Adipocyte (in vitro differentiated cells): ENCODE results near the gene DYDC1.

Source experiments
- DNase-seq: peaks from one replicate; pipeline ENCODE4 v3.0.0-alpha.2; 2015; ENCODE audit warnings: low read depth
- H3K27me3 ChIP-seq: replicated peaks from 2 replicates; pipeline ENCODE4 v1.7.0; 2013; ENCODE audit warnings: mild to moderate bottlenecking, low read length, moderate library complexity; ENCODE audit not compliant: control insufficient read depth, insufficient read depth
- H3K36me3 ChIP-seq: 2 replicates; pipeline ENCODE4 v1.7.0; 2013; ENCODE audit warnings: low read length, mild to moderate bottlenecking, moderate library complexity; ENCODE audit not compliant: control insufficient read depth, insufficient read depth, severe bottlenecking
- H3K4me1 ChIP-seq: 2 replicates; pipeline ENCODE4 v1.7.0; 2013; ENCODE audit warnings: mild to moderate bottlenecking, low read length, moderate library complexity; ENCODE audit not compliant: control insufficient read depth, insufficient read depth
- H3K4me3 ChIP-seq: 2 replicates; pipeline ENCODE4 v1.7.0; 2013; ENCODE audit warnings: mild to moderate bottlenecking, low read length, moderate library complexity
- H3K9ac ChIP-seq: 2 replicates; pipeline ENCODE4 v1.7.0; 2013; ENCODE audit warnings: mild to moderate bottlenecking, low read length, moderate library complexity
- H3K9me3 ChIP-seq: 2 replicates; pipeline ENCODE4 v1.7.0; 2013; ENCODE audit warnings: mild to moderate bottlenecking, low read length, moderate library complexity; ENCODE audit not compliant: control insufficient read depth

The DYDC1 gene

GRCh38 chr10:80356563-80356988 lies at the start of gene DYDC1, which contains the start of gene DYDC2:
Gene DYDC1 (minus strand): TSS chr10:80356755. CDS start chr10:80352601, 4,154 bp downstream.
Gene DYDC2 (plus strand): TSS chr10:80356781. CDS start chr10:80362444, 5,663 bp downstream.
- H3K9me3 ChIP-seq = peaks cover 4% of the 10 kb centered on the region
- H3K27me3 ChIP-seq = peaks cover 27% of the 10 kb centered on the region
- H3K4me3 ChIP-seq = peak within 1 kb of the TSS; percentile 54
- H3K36me3 ChIP-seq = no peaks in the 10 kb centered on the region
- DNase-seq = peak; percentile 43
- no peaks in the 10 kb centered on the region for H3K4me1 ChIP-seq
- H3K9ac ChIP-seq = no peak within 1 kb of the TSS

DNA sequence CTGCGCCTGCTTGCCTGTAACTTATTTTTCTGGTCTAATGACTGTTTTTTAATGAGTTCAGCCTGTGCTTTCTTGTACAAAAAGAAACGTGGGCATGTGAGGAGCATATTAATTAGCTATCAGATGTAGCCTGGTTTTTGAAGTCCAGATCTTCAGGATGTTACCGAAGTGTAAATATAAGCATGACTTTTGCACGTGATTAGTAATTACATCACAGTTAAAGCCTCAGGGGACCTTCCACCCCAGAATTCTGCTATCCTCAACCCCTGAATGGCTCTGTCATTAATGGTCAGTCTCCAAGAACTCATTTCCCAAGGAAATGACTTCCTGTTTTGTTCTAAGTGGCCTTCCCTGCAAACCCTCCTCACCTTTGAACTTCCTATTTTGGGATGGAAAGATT lies 49.6 kb upstream of the DYDC1 start:
- no peak for DNase-seq
- Histone ChIP-seq H3K9ac (no peak overlapping the region), H3K4me1 (peaks cover 26% of the 10 kb centered on the region), H3K4me3 (no peak overlapping the region), H3K9me3 (no peaks in the 10 kb centered on the region), H3K36me3 (no peaks in the 10 kb centered on the region), H3K27me3 (no peaks in the 10 kb centered on the region)

DNA sequence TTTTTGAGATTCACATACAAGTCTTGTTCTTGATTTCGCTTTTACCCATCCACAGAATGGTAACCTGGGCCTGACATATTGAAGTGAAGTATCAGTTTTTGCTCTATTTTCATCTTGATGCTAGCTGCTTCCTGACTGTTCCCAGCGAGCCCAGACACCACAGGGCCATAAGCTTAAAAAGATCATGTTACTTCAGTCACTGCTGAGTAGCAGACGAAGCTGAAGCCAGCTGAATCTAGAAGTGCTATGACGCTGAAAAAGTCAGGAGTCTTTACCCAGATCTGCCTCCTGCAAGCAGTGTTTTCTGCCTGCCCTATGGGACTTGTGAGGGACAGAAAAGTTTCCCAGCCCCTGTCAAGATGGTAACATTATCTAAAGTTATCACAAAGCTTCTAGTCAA lies 49.1 kb upstream of the DYDC1 start:
- Histone ChIP-seq H3K36me3 (no peaks in the 10 kb centered on the region), H3K4me1 (peaks cover 20% of the 10 kb centered on the region), H3K9ac (no peak overlapping the region), H3K4me3 (no peak overlapping the region), H3K9me3 (no peaks in the 10 kb centered on the region), H3K27me3 (no peaks in the 10 kb centered on the region)
- peak; percentile 39 for DNase-seq

DNA sequence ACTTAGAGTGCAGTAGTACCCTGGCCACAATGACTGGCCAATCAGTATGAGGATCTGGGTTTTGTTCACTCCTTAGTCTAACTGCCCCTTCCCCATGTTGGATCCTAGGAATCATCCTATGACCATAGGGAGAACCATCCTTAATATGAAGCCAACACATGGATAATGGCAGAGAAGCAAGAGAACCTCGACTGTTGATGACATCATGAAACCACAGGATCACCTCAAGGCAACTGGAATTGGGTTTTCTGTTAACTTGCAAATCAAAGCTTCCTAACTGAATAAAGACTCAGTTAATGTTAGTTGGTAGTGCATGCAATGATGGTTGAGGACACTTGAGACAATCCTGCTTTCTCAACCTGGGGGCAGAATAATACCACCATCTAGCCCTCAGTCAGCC lies 48.5 kb upstream of the DYDC1 start:
- Histone ChIP-seq H3K9me3 (no peaks in the 10 kb centered on the region), H3K4me3 (no peak overlapping the region), H3K9ac (no peak overlapping the region), H3K27me3 (no peaks in the 10 kb centered on the region), H3K4me1 (peaks cover 19% of the 10 kb centered on the region), H3K36me3 (no peaks in the 10 kb centered on the region)
- DNase-seq = no peak

DNA sequence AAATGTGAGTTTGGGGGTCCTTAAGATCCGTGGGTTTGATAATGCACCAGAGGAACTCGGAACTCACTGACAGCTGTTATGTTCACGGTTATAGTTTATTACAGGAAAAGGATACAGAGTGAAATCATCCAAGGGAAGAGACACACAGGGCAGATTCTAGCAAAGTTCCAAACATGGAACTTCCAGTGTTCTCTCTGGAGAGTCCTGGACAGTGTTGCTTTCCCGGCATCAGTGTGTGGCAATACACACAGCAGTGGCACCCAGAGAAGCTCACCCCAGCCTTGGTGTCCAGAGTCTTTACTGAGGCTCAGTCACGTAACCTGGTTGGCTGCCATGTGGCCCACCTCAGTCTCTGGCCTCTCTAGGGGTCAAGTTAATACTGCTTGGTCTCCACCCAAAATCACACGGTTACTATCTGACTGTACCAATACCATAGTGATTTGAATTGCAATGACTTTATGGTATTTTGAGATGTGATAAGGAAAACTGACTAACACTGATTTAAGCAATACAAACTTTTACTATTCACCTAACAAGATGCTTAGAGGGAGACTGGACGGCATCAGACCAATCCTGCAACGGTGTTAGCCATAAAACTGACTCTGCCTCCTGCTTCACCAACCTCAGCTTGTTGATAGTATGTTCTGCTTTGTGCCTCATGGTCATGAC lies 43.7 kb upstream of the DYDC1 start:
- no peaks in the 10 kb centered on the region for H3K27me3 ChIP-seq
- H3K4me1 ChIP-seq = peaks cover 19% of the 10 kb centered on the region
- no peak overlapping the region for H3K4me3 ChIP-seq
- H3K36me3 ChIP-seq = no peaks in the 10 kb centered on the region
- no peak overlapping the region for H3K9ac ChIP-seq
- no peak for DNase-seq
- no peaks in the 10 kb centered on the region for H3K9me3 ChIP-seq

GRCh38 chr10:80397014-80397413 lies 40.5 kb upstream of the DYDC1 start:
- no peaks in the 10 kb centered on the region for H3K9me3 ChIP-seq
- H3K36me3 ChIP-seq = no peaks in the 10 kb centered on the region
- DNase-seq = no peak
- H3K4me3 ChIP-seq = no peak overlapping the region
- H3K27me3 ChIP-seq = no peaks in the 10 kb centered on the region
- peaks cover 20% of the 10 kb centered on the region for H3K4me1 ChIP-seq
- no peak overlapping the region for H3K9ac ChIP-seq

DNA sequence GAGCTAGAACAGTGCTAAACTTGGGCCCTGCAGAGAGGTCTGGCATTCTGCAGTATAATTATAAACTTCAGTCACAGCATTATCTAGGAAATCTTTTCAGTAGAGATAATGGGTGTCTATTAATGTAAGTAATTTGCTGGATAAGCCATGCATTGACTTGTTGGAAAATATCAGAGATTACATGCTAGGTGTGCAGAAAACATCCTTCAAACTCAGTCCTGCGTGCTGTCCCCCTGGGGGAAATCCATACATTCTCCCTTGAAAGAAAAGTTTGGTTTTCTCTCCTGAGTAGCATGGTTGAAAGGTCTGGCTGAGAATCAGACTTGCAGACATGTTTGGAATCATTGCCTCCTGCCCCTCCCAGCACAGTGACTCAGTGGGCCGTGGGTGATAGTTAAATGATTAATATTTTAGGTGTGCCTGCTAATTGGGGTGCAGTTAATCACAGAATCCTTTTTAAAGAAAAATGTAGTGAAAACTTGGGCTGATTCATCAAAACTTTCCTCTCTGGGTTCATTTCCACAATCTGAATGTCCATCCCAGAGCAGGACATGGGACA lies 37.9 kb upstream of the DYDC1 start:
- H3K9ac ChIP-seq = no peak overlapping the region
- no peak overlapping the region for H3K4me3 ChIP-seq
- H3K36me3 ChIP-seq = no peaks in the 10 kb centered on the region
- no peaks in the 10 kb centered on the region for H3K27me3 ChIP-seq
- peaks cover 15% of the 10 kb centered on the region for H3K4me1 ChIP-seq
- H3K9me3 ChIP-seq = no peaks in the 10 kb centered on the region
- no peak for DNase-seq

GRCh38 chr10:80392250-80392649 lies 35.7 kb upstream of the DYDC1 start:
- no peaks in the 10 kb centered on the region for H3K27me3 ChIP-seq

DNA sequence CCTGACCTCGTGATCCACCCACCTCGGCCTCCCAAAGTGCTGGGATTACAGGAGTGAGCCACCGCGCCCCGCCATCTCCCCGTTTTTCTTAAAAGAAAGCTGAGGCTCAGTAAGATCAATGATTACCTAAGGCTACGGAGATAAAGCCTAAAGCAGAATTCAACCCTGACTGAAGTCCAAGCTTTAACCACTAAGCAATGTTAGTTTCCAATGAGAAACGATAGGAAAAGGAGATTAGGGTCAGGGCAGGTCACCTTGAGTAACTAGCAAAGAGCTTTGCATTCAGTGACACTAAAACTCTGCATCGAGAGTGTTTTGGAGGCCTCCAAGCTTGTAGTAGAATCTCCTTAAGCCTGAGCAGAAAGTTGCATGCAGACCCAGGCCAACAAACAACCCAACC lies 34.2 kb upstream of the DYDC1 start:
- no peak for DNase-seq
- Histone ChIP-seq H3K36me3 (no peaks in the 10 kb centered on the region), H3K9ac (no peak overlapping the region), H3K4me1 (peaks cover 48% of the 10 kb centered on the region), H3K4me3 (no peak overlapping the region), H3K27me3 (no peaks in the 10 kb centered on the region), H3K9me3 (no peaks in the 10 kb centered on the region)

More at GRCh38 chr10:80392250-80392649, 35.7 kb upstream of the DYDC1 start:
- peak; percentile 68 for DNase-seq
- Histone ChIP-seq H3K4me1 (peaks cover 33% of the 10 kb centered on the region), H3K4me3 (peak overlapping the region; percentile 55), H3K36me3 (no peaks in the 10 kb centered on the region), H3K9ac (peak overlapping the region; percentile 63), H3K9me3 (no peaks in the 10 kb centered on the region)

- Histone ChIP-seq H3K4me1 (peaks cover 29% of the 10 kb centered on the region), H3K9me3 (no peaks in the 10 kb centered on the region), H3K27me3 (no peaks in the 10 kb centered on the region), H3K9ac (no peak overlapping the region), H3K36me3 (no peaks in the 10 kb centered on the region), H3K4me3 (no peak overlapping the region)
- peak; percentile 79 for DNase-seq
Measured at GRCh38 chr10:80382989-80383388, 26.4 kb upstream of the DYDC1 start.

GRCh38 chr10:80380185-80380584 lies 23.6 kb upstream of the DYDC1 start:
- Histone ChIP-seq H3K36me3 (no peaks in the 10 kb centered on the region), H3K4me3 (no peak overlapping the region)
- DNase-seq = no peak

More at GRCh38 chr10:80380185-80380584, 23.6 kb upstream of the DYDC1 start:
- H3K4me1 ChIP-seq = peaks cover 6% of the 10 kb centered on the region
- H3K9me3 ChIP-seq = no peaks in the 10 kb centered on the region
- peaks cover 15% of the 10 kb centered on the region for H3K27me3 ChIP-seq
- H3K9ac ChIP-seq = no peak overlapping the region
